ENCODE results near the gene TSR3.
A peak's percentile ranks its signal among the peaks of the same experiment; 100 is the strongest.

TSR3 gene

DNA sequence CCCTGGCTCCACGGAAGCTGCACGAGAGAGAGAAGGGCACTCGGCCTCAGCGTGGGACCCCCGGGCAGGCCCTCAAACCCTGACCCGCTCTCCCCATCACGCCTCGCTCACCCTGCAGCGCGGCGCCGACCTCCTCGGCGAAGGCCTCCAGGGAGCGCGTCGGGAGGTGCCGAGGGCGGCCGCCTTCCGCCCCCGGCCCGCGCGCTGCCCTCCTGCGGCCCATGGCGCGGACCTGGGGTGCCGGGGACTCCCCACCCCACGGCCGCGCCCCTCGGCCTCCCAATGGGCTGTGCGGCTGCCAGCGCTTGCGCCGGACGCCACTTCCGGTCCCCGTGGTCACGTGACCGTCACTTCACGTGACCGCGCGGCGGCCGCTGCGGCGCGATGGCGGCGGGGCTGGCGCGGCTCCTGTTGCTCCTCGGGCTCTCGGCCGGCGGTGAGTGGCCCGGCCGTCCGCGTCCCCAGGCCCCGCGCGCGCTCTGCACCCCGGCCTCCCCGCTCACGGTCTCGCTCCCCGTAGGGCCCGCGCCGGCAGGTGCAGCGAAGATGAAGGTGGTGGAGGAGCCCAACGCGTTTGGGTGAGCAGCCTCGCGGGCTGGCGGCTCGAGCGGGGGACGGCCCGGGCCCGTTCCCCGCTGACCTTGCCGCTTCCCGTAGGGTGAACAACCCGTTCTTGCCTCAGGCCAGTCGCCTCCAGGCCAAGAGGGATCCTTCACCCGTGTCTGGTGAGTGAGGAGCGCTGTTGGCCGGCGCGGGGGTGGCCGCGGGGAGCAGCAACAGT, at the start of gene TSR3, which contains the start of gene GNPTG:
TSR3 (minus strand) TSS at position 297 of the 781 bp plus-strand sequence; CDS start at position 223, 74 bp downstream.
GNPTG (plus strand) TSS at position 350 of the 781 bp plus-strand sequence; CDS start at position 385, 35 bp downstream.
- peak; percentile 36 for DNase-seq

DNA sequence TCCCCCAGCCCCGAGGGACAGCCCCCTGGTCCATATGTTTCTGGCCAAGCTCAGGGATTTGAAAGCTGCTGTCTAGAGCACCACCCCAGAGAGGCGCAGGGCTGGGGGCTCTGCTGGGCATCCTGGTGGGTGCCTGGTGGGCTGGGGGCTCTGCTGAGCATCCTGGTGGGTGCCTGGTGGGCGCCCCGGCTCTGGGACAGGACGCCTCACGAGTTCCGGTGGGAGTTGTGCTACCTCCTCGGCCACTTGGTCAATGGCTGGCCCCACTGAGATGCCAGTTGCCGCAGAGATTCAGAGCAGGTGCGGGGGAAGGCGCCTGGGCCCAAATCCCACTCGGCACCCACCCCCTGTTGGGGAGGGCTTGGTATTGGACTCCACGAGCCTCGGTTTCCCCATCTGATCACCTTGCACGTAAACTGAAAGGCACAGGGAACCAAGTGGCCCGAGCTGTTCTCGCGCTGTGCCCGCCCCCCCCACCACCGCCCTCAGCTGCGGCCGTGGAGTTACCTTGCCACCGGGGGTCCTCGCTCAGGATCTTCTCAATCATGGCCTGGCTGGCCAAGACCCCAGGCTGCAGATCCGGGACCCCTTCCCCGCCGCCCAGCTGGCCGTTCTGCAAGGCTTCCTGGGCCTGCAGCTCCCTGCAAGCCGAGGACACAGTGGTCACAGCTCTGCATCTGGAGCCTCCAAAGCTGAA, 49.5 kb upstream of the TSR3 start:
- no peak for DNase-seq

DNA sequence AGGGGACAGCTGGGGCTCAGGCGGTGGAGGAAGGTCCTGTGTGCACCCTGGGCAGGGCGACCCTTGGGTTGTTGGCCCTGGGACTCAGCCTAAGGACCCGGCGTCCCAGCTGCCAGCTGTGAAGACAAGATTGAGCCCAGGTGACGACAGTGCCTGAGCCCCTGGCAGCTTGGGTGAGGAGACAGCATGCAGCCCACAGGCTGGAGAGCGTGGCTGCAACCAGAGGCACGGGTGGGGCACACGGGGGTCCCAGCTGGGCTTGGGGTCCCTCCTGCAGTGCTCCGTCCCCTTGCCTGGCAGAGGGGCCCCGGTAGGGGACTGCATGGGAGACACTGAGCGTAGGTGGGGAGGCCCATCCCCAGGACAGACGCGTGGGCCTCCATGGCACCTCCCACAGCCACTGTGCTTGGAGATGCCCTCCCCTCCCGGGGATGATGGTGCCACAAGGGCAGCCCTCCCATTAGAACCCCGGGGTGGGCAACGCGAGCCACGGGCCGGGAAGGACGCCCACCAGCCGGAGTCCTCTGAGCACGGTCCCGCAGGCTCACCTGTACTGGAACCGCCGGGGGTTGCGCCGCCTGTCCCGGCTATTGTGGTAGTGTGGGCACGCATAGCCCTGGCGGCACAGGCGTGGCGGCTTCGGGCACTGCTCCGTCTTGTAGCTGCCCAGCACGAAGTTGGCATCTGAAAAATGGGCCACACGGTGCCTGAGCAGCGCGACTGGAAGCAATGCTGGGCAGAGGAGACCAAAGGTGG, 47.3 kb upstream of the TSR3 start:
- DNase-seq = no peak

DNA sequence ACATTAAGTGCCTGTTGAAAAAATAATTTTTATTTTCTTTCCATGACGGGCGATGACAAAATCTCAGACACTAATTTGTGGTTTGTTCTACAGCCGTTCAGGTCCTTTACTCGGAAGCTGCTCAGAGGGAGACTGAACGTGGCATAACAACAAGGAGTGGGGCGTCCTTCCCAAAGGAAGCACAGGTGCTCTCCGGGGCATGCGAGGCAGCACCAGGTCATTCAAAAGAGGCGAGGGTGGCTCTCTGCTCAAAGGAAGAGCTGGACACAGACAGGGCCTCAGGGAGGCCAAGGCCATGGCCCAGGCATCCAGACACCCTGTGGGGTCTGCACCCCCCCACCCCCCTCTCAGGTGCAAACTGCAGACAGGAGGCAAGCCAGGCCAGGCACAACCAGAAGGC, 46.7 kb upstream of the TSR3 start:
- DNase-seq = no peak

DNA sequence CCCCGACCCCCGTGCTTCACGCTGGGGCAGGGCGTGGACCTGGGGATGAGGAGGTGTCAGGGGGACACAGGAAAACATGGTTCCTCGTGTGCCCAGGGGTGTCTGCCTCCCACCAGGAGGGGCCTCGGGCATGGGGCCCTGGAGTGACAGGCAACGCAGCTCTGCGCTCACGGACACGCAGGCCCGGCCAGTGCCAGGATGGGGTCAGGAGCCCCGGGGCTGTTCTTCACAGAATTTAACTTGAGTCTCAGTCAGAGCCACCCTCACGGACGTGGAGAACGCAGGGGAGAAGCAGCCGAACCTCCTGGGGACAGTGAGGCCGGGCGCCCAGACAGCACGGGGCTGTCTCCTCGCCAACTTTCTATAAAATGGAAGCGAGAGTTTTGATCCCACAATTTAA, 46.1 kb upstream of the TSR3 start:
- no peak for DNase-seq

DNA sequence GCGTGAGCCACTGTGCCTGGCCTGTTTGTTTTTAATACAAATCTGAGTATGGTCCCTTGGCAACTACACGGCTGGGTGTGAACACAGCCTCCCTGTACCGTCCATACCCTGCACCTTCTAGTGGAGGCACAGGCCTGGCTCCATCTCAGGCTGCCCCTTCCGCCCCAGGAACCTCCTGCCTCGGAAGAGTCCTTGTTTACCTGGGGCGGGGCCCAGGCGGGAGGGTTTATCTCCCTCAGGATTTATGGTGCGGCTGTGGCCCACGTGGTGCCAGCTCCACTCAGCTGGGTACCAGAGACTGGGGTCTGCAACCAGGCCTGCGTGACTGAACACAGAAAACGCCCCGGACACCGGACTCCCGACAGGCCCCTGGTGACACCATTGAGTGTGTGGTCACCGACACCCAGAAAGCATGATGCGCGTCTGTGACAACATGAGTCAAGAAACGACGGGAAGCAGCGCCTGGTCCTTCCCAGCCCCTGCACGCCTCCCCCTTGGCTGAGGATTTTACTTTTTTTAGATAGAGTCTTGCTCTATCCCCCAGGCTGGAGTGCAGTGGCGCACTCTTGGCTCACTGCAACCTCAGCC, 43.9 kb upstream of the TSR3 start:
- DNase-seq = no peak

DNA sequence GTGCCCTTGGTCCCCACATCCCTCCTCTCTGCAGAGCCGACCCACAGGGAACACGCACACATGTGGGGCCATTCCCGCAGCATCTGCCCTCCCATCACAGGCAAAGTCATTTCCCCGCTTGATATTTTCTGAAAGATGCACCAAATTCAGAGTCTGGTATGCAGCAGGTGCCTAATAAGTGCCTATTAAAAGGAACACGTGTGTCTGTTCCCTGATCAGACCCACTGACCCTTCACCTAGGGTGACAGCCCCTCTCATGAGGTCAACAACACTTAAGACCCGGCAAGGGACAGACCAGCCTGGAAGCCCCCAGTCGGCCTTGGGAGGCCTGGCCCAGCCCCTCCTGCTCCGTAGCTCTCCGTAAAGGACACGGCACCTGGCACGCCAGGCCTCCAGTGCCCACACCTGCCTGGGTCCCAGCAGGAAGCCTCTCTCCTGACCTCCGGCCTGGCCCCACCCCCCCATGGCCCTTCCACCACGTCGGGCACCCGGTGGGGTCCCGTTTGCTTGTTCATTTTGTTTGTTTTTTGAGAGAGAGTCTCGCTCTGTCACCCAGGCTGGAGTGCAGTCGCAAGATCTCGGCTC, 42.8 kb upstream of the TSR3 start:
- no peak for DNase-seq

DNA sequence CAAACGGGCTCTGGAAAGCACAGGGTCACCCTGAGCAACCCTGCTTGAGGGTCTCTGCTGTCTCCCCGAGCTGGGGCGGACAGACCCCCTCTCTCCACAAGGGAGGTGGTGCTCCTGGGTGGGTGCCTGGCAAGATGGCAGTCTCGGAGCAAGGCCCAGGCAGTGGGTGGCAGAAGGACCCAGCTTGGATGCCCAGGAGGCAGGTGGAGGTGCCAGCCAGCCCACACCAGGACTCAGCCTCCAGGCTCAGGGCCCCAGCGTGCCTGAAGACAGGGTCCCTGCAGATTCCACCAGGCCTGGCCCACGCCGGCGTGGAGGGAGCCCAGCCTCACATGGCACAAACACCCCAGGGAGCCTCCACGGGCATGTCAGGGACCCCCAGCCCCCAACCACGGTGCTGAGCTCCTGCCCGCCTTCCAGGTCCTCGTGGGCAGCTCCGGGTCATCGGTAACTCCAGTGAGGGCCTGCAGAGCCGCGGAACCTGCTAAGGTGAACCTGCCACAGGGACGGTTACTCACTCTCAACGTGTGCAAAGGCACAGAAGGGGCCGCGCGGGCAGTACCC, 42.0 kb upstream of the TSR3 start:
- DNase-seq = no peak

DNA sequence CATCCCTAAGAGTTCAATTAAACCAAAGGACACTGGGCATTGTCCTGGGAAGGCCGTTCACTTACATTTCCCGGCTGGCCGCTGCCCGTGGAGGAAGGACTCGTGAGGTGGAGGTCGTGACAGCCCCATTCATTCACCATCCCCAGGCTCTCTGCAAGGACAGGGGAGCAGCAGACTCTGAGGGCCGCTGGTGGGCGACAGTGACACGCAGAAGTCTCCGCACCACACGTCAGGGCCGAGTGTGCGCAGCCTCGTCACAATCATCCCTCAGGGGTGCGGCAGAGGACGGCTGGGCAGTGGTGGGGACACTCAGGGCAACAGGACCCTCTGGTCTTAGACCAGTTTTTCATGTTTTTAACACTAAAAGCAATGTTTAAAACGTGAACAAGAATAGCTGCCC, 41.1 kb upstream of the TSR3 start:
- DNase-seq = no peak

DNA sequence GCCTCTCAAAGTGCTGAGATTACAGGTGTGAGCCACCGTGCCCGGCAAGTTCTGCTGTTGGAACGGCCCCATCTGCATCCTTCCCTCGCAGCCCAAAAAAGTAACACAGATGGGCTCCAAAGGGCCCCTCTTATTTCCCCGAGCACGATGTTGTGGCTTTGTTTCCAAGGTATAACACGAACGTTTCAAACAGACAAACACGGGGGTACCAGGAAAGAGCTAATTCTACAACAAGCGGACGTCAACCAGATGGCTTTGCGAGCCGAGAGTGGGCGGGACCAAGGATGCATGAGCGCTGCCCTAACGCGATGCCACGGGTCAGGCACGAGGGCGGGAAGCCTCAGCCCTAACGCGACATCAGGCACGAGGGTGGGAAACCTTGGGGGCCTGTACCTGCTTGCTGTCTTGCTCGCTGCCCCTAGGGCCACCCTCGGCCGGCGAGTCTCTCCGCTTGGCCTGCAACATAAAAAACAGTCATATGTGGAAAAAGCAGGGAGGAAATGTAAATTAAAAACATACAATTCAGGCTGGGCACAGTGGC, 38.6 kb upstream of the TSR3 start:
- DNase-seq = no peak

DNA sequence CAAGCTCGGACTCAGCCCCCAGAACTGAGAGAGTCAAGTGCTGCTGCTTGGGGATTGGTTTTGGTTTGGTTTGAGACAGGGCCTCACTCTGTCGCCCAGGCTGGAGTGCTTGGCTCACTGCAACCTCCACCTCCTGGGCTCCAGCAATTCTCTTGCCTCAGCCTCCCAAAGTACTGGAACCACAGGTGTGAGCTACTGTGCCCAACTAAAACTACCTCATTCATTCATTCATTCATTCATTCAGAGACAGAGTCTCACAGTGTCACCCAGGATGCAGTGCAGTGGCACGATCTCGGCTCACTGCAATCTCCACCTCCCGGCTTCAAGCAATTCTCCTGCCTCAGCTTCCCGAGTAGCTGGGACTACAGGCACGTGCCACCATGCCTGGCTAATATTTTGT, 38.1 kb upstream of the TSR3 start:
- DNase-seq = no peak

DNA sequence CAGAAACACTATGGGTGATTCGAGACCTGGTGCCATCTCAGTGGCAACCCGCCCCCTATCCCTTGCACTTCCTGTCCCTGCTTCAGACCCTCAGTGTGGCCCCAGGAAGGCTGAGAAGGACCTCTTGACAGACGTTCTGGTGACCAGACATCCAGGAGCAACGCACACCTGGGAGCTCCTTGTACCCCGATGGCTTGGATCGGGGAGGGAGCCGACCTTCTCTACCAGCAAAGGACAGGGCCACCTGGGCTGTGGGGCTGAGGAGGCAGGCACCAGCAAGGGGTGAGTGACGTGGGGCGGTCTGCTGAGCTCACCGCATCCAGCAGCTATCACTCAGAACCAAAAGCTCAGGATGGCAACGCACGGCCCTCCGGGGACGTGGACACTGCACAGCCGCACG, 35.7 kb upstream of the TSR3 start:
- DNase-seq = no peak

DNA sequence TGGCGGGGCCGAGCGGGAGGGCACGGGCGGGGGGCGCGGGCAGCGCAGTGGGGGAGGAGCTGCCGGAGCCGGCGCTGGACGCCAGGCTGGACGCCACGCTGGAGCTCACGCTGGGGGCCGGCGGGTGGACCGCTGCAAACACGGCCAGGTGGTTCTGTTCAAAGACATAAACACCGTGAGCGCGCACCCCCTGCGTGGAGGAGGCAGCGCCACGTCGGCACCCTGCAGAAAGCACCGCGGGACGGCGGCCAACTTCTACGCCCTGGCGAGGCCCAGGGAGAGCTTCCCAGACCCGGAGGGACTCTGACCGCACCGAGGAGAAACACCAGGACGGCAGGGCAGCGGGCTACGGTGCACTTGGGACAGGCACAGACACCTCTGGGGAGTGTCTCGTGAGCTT, 33.6 kb upstream of the TSR3 start:
- DNase-seq = no peak

DNA sequence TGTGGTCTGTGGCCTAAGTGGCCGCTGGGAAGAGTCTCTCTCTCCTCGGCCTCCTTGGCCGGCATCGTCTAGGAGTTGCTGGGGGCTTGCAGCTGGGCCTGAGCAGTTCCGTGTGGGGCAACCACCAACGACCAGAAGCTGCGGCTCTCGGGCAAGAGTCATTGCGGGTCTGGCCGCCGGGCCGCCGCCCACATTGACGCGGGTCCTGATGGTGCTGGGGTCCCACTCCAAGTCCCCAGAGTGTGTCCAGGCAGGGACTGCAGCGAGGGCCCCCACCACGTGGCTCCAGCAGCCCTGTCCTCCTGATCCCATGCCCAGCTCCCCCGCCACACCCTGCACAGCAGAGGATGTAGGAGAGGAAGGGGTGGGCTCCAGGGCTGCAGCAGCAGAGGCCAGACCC, 31.9 kb upstream of the TSR3 start:
- no peak for DNase-seq

DNA sequence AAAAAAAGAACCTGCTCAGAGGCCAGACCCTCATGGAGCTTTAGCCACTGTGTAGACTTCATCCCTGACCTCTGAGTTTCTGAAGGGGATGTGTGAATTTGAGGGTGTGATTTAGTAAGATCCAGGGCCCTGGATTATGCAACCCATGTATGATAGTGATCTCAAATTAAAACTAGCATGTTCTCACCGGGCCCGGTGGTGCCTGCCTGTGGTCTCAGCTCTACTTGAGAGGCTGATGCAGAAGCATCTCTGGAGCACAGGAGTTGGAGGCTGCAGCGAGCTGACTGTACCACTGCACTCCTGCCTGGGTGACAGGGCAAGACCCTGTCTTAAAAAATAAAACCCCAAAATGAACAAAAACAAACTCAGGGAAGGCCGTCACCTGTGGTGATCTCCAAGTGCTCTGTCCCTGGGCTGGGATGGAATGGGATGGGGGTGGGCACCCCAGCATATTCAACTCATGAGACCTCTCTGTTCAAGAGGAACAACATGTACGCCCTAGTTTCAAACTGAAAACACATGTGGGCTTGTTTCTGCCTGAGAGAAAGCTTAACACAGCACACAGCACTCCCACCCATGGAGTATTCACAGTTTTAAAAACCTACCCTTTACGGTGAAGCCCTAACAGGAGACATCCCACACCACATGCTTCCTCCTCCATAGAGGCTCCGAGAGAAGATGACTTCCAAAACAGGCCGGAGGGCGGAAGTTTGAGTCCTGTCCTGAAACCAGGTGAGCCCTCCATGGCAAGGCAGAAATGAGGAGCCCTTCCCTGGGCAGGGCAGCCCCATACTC, 30.1 kb upstream of the TSR3 start:
- no peak for DNase-seq

DNA sequence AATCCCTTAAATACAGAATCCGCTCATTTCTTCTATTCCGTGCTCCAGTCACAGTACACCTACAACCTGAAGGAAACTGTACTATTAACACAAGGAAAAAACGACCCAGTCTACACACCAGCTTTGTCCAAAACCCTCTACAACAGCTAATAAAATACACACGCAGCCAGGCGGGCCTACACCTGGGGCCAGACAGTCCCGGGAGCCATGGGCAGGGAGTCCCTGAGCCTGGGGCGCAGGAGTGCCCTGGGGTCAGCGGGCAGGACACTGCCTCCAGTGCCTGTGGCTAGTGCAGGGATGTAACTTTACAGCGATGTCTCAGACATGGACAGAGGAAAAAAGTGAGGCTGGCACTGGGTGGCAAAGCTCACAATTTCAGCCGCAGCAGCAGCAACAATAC, 28.5 kb upstream of the TSR3 start:
- DNase-seq = no peak

DNA sequence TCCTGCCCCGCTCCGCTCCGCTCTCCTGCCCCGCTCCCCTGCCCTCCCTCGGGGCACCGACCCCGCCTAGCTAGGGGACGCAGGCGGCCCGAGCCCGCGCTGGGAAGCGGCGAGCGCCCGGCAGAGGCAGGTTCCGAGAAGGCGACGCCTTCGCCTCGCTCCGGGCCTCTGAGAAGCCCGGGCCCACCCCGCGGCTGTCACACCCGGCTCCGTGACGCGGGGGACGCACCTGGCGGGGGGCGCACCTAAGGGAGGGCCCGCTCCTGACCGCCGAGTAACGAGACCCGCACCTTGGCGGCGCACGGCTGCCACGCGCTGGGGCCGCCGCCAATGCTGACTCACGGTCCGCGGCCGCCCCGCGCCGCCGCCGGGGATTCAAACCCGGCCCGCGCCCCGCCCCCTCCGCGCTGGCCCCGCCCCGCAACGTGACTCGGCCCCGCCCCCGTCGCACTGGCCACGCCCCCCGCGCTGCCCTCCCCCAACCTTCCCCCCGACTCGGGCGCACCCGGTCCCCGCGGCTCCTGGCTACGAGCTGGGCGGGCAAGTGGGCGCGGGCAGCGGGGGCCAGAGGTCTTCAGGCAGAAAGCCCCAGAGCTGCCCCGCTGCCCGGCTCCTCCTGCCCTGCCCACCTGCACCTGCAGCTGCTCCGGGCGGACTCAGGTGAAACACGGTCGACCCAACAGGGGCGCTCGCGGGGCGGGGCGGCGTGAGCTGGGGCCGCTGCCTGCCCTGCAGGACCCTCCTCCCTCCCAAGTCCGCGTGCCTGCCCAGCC, 27.8 kb upstream of the TSR3 start:
- peak; percentile 11 for DNase-seq

DNA sequence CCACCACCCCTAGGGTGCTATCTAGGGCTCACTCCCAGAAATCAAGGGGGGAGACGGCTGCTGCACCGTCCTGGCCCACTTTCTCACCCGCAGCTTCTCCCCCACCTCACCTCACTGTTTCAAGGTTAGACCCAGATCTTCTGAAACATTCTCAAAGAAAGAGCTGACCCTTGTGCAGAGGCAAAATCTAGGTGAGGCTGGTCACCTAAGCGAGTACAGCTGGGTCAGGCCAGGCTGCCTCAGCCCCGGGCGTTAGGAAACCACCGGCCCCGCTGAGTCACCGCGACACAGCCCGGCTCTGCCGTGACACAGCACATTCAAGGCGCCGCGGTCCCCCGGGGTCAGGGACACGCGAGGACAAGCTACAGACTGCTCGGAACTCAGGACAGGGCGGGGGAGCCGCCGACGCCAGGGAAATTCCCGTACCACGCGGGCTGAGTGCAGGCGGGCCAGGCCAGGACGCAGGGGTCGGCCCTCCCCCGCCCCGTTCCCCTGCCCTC, 27.2 kb upstream of the TSR3 start:
- no peak for DNase-seq

DNA sequence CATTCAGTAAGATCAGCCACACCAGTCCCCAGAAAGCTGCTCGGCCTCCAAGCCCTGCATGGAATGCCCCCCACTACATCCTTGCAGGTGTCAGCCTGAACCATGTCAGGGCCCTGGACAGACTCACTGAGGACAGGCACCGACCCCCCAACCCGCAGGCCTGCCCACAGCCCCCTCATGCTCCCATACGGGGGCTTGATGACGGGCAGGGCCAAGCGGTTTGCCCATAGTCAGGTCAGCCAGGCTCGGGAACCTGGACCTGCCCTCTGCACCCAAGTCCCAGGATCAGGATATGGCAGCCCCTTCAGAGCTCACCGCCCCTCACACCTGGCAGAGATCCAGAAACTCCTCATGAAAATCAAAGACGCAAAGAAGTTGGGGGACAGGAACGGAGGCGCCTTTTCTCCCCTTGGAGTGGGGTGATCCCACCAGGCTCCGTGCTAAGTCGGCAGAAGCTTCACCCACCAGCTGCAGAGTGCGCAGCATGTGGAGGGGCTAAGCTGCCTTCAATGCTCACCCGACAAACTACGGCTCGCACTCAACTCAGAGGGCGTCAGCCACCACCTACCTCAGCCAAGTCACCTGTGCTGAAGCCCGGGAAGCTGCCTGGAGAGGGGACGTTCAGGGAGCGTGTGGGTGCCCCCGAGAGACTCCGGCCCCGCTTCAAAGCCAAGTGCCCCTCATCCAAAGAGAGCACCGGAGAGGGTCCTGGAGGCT, 26.6 kb upstream of the TSR3 start:
- DNase-seq = no peak
